Left ventricle myocardium inferior (tissue), 1 donor: ENCODE measurements around the gene BBS4. TPM values are rescaled to one million over a fixed set of nuclear protein-coding genes. Genes with fewer than 3 reads are reported as not detected.

Experiments
- DNase-seq: peaks from one replicate; pipeline ENCODE4 v3.0.0-alpha.2; 2020
- H3K27ac ChIP-seq: fragments of 200-600 bp; replicated peaks from 2 replicates; pipeline ENCODE4 v1.8.0; 2021
- H3K27me3 ChIP-seq: fragments of 200-600 bp; 2 replicates; pipeline ENCODE4 v1.8.0; 2021; ENCODE audit warnings: low read depth
- H3K36me3 ChIP-seq: fragments of 200-600 bp; 2 replicates; pipeline ENCODE4 v1.8.0; 2021
- H3K4me1 ChIP-seq: fragments of 200-600 bp; 2 replicates; pipeline ENCODE4 v1.8.0; 2021
- H3K4me3 ChIP-seq: fragments of 200-600 bp; 2 replicates; pipeline ENCODE4 v1.8.0; 2021; ENCODE audit warnings: mild to moderate bottlenecking, moderate library complexity
- H3K9me3 ChIP-seq: fragments of 200-600 bp; replicated peaks from 2 replicates; pipeline ENCODE4 v1.8.0; 2021
- CTCF ChIP-seq: fragments of 200-600 bp; IDR thresholded peaks from 2 replicates; pipeline ENCODE4 v1.8.0; 2021; ENCODE audit warnings: antibody characterized with exemption, mild to moderate bottlenecking, borderline replicate concordance
- intact Hi-C: fragments of 100-400 bp; cut with micrococcal nuclease; formaldehyde crosslinking; loops from one replicate; pipeline ENCODE4 v1.11.0; 2022
- total RNA-seq: library from RNA; stranded (reverse); fragmentation: NEBNext Ultra II Directional; extraction: Animal tissue kit (Norgen Biotek cat#: 25700); gene quantifications from one replicate; pipeline ENCODE4 v1.2.1, GENCODE V29; 2021
- donor health status: DM: no; HTN: yes; CAD: no; lungs with severe emphysema.

The BBS4 gene
- total RNA-seq, 1 donor from 2014 or later, result 11.8 TPM

- Histone ChIP-seq H3K4me3 (no peak overlapping the region), H3K27me3 (no peaks in the 10 kb centered on the region), H3K9me3 (no peaks in the 10 kb centered on the region), H3K36me3 (peaks cover 88% of the 10 kb centered on the region), H3K27ac (no peak overlapping the region), H3K4me1 (no peaks in the 10 kb centered on the region)
- no peak for DNase-seq
- TF ChIP-seq CTCF, result no peak
- intact Hi-C loops, result no loop called here
Measured at GRCh38 chr15:72735111-72735510, 49.1 kb downstream of the BBS4 start.

GRCh38 chr15:72737061-72737460 lies 51.1 kb downstream of the BBS4 start:
- H3K27ac ChIP-seq, result no peak overlapping the region
- no peaks in the 10 kb centered on the region for H3K27me3 ChIP-seq
- intact Hi-C loops, result no loop called here
- H3K36me3 ChIP-seq, result peaks cover 85% of the 10 kb centered on the region
- no peak overlapping the region for H3K4me3 ChIP-seq
- no peak for DNase-seq
- TF ChIP-seq CTCF, result no peak
- H3K9me3 ChIP-seq, result no peaks in the 10 kb centered on the region
- H3K4me1 ChIP-seq, result no peaks in the 10 kb centered on the region

GRCh38 chr15:72737723-72738122 lies 51.7 kb downstream of the BBS4 start:
- H3K4me1 ChIP-seq, result no peaks in the 10 kb centered on the region
- H3K9me3 ChIP-seq, result no peaks in the 10 kb centered on the region
- DNase-seq, result no peak
- intact Hi-C loops, result no loop called here
- H3K4me3 ChIP-seq, result no peak overlapping the region
- H3K27ac ChIP-seq, result no peak overlapping the region
- no peaks in the 10 kb centered on the region for H3K27me3 ChIP-seq
- TF ChIP-seq CTCF, result no peak
- peaks cover 79% of the 10 kb centered on the region for H3K36me3 ChIP-seq

- TF ChIP-seq CTCF, result no peak
- Histone ChIP-seq H3K4me3 (no peak overlapping the region), H3K9me3 (no peaks in the 10 kb centered on the region), H3K27me3 (no peaks in the 10 kb centered on the region), H3K27ac (no peak overlapping the region), H3K4me1 (no peaks in the 10 kb centered on the region), H3K36me3 (peaks cover 63% of the 10 kb centered on the region)
- intact Hi-C loops, result no loop called here
- no peak for DNase-seq
Measured at GRCh38 chr15:72740219-72740618, 54.2 kb downstream of the BBS4 start.

GRCh38 chr15:72749700-72750099 lies 63.7 kb downstream of the BBS4 start:
- Histone ChIP-seq H3K9me3 (no peaks in the 10 kb centered on the region), H3K27me3 (no peaks in the 10 kb centered on the region), H3K36me3 (peaks cover 40% of the 10 kb centered on the region), H3K4me3 (no peak overlapping the region), H3K4me1 (peaks cover 5% of the 10 kb centered on the region), H3K27ac (no peak overlapping the region)
- intact Hi-C loops, result no loop called here
- no peak for DNase-seq
- TF ChIP-seq CTCF, result no peak
